ENCODE measurements around the gene ABCC11.
"Not testable (repeated sequence)": the region's sequence is repeated elsewhere in the genome, so short reads cannot be mapped to it uniquely, and the experiment has no call there.

Gene ABCC11

DNA sequence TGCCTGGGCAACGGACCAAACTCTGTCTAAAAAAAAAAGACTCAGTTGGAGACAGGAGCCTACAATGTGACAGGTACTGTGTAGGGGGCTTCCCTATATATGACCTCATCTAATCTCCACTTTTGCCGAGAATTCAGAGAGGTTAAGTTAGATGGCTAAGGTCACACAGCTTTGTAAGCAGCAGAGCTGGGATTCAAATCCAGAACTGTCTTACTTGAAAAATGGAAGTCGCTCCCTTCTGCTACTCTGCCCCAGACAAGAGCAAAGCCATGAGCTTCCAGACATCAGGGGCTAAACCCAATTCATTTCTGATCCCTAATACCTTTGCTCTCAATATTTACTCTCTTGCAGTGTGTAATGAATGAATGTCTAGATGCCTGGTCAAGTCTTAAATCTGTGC is 50.0 kb downstream of the ABCC11 start:
- no peak for DNase-seq

DNA sequence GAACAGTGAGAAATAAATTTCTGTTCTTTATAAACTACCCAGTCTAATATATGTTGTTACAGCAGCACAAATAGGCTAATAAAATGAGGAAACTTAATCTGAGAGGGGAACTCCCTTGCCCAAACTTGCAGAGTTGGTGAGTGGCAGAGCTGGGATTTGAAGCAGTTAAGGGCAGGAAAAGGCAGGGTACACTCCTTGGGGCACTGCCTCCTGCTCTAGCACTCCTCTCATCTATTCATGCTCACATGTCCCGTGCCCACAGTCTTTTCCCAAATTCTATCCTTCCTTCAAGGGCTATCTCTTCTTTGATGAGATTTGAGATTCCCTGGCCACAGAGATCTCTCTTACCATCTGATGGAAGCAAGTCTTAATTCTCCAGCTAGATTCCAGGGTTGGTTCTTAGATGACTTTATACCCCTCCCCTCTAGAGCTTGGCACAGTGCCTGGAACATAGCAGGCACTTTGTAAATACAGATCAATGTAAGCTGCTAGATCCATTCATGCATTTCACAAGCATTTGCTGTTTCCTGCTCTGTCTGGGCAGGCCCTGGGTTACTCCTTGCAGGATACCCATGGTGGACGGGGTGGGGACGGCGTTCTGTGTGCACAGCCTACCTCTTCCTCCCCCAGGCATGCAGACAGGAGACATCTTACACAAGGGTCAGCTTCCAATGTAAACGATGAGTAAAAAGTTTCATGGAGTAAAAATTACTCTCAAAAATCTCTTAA is 52.3 kb downstream of the ABCC11 start:
- DNase-seq: no peak

- no peak for DNase-seq
Measured at GRCh38 chr16:48193846-48194245, 53.5 kb downstream of the ABCC11 start.

- DNase-seq: peak; percentile 97
Measured at GRCh38 chr16:48188449-48189102, 58.8 kb downstream of the ABCC11 start.

GRCh38 chr16:48187779-48188178 is 59.6 kb downstream of the ABCC11 start:
- DNase-seq: no peak

GRCh38 chr16:48184681-48185080 is 62.7 kb downstream of the ABCC11 start:
- DNase-seq: no peak

GRCh38 chr16:48182979-48183537 is 64.3 kb downstream of the ABCC11 start:
- no peak for DNase-seq

DNA sequence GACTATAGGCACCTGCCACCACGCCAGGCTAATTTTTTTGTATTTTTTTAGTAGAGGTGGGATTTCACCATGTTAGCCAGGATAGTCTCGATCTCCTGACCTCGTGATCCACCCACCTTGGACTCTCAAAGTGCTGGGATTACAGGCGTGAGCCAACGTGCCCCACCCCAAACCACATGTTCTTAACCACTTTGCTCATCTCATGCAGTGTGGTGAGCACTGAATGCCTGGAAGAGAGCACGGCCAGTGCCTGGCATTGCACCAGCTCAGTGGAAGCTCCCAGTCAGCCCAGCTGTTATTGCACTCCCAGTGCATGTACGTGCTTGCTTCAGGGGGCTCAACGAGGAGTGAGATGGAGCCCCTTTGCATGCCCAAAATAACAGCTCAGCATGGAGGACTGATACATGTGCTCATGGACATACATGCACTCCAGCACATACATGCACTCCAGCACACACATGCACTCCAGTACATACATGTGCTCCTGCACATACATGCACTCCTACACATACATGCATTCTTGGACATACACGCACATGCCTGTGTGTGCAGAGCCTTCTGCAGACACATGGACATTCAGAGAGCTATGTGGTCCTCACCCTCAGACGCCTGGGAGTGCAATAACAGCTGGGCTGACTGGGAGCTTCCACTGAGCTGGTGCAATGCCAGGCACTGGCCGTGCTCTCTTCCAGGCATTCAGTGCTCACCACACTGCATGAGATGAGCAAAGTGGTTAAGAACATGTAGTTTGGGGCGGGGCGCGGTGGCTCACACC is 65.4 kb downstream of the ABCC11 start:
- DNase-seq: peak; percentile 38

DNA sequence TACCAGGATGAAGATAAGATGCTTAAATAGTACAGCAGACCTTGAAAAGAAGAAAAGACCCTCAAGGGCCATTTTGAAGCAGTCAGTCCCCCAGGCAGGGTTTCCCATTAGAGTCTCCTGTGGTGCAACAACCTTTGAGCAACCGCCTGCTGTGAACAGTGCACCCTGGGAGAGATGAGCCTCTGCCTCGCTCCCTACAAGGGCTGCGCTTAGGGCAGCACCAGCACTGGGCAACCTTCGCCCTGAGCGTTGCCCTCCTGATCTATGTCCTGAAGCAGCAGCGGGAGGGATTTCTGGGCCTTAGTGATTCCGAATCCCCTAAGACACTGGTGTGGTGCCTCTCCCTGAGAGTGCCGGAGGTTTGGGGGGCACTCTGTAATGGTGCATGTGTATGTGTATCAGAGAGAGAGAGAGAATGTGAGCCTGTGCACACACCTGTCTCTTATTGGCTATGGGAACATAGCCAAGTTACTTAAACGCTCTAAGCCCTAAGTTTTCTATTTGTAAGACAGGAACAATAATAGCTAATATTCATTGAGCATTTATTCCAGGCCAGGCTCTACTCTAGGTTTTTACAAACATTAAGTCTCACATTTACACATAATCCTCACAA is 66.4 kb downstream of the ABCC11 start:
- no peak for DNase-seq

GRCh38 chr16:48176635-48177408 is 70.5 kb downstream of the ABCC11 start:
- no peak for DNase-seq

GRCh38 chr16:48173889-48174288 is 73.5 kb downstream of the ABCC11 start:
- DNase-seq: no peak

- DNase-seq: no peak
Measured at GRCh38 chr16:48172682-48173081, 74.7 kb downstream of the ABCC11 start.

DNA sequence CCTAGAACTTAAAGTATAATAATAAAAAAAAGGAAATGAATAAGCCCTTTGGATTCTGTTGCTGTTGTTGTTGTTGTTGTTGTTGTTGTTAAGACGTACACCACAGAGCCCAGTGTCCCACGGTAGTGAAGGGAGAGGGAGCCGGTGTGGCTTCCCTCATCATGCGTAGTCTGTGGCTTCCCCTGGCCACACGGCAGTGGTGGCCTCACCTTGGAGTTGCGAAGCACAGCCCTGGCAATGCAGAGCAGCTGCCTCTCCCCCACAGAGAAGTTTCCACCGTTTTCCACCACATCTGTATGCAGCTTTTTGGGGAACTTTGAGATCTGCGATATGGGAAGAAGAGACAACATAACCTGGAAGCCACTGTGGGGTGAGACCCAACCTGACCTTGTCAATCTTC is 77.4 kb downstream of the ABCC11 start:
- no peak for DNase-seq

DNA sequence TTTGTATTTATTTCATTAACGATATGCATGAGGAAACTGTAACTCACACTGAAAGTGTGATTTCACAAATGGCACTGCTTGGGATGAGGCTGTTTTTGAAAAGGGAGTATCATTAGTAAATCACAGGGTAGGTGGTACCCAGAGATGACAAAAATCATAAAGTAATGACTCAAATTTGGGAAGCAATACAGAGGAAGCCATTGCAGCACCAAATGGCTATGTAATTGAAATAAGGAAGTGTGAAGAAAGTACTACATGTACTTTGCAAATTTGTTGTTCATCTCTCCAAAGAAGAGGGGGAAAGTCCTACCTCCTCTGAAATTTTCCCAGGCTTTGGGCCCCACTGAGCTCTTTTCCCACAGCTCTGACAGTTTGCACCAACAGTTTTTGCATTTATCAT is 79.3 kb downstream of the ABCC11 start:
- peak; percentile 28 for DNase-seq

DNA sequence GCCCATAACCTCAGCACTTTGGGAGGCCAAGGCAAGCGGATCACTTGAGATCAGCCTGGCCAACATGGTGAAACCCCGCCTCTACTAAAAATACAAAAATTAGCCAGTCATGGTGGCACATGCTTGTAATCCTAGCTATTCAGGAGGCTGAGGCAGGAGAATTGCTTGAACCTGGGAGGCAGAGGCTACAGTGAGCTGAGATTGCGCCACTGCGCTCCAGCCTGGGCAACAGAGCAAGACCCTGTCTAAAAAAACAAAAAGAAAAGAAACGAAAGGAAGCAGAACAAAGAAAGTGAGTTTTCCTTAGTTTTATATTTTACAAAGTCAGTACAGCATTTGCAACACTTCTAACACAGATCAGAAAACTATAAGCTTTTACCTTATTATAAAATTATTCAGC is 80.7 kb downstream of the ABCC11 start:
- DNase-seq: not testable (repeated sequence)

DNA sequence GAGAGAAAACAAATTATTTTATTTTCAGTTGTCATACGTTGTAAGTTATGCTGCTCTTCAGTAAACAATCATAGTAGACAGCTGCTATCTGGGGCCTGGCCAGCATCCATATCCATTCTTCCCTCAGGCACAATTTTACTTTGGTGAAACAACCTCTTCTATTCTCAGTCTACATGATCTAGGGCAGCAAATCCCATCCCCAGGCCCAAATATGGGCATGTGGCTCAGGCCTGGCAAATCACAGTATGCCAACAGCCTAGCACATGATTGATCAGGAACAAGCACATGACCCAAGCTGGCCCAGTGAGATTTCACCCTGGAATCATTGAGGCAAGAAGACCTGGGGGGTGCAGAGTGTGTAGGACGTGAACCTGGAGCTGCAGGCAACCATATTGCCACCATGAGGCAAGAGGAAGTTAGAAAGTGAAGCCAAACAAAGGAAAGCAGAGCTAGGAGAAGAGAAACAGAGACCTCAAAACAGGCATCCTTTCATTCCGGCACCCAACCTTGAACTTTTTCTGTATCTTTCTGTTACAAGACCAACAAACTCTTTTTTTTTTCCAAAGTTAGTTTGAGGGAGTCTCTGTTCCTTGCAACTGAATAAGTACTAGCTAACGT is 81.3 kb downstream of the ABCC11 start:
- no peak for DNase-seq

DNA sequence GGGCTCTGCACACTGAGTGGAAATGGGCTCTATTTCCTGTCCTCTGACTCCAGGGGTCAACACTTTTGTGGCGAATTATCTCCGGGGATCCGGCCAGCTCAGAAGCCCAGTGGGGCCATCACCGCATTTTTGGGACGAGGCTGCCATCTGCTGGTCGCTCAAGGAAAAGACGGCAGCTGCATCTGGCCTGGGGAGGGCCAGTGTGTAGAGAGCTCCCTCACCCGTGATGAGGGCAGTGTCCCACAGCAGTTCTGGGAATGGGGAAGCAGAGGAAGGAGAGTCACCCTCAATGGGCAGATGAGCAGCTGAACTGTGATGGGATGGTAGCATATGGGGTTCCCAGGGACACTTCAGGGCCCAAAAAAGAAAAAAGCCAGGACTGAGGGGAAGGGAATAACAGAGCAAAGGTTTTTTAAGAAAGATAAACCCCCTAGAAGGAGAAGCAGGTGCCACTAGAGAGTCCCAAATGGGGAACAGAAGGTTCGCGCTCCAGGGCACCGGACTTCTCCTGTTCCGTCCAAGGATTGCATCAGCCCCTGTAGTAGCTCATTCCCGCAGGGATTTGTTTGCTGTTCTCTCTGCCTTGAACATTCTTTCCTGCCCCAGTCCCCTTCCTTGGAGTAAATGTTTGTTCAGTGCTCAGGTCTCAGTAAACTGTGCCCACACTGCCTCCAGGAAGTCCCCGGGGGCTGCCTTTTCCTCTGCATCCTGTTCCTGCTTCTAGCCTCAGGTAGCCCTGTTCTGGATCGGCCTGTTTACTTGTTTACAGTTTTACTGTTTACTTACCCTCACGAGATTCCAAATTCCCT is 82.2 kb downstream of the ABCC11 start:
- peak; percentile 41 for DNase-seq

- no peak for DNase-seq
Measured at GRCh38 chr16:48162839-48163410, 84.4 kb downstream of the ABCC11 start.

DNA sequence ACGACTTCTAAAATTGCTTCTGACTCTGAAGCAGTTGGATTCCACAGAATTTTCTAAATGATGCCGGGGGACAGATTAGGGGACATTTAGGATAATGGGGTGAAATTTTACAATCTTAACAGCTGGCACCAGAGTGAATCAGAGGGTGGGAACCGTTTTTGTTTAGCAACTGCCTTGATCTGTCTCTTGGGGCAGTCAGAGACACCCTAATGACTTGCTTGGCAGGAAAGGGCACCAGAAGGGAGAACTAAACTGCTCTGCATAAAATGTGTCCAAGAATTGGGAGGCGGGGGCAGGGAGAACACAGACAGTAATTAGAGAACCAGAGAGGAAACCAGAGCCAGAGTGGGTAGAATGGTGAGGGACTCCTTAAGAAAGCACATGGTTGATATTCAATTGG is 85.4 kb downstream of the ABCC11 start:
- no peak for DNase-seq

DNA sequence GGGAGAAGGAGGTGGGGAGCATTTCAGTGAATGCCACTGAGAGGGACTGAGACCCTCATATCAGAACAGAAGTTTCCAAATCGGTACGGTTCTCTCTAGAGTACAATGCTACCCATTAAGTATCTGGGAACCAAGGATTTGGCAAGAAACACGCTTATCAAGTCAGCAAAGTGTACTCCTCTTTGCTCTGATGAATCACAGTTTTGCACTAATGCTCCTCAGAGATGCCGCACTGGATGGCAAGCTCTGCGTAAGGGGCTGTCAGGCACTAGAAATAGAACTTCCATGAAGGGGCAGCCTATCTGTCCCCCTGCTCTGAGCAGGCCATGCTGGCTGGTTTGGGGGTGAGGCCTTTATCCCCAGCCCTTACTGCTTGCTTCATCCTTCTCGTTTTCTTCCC is 86.8 kb downstream of the ABCC11 start:
- DNase-seq: no peak

GRCh38 chr16:48158296-48158695 is 89.0 kb downstream of the ABCC11 start:
- peak; percentile 40 for DNase-seq
